HepG2 (cell line): ENCODE data around the gene RTN4RL2. TPM values are rescaled to one million over a fixed set of nuclear protein-coding genes. Genes with fewer than 3 reads are reported as not detected.

Source experiments
- ARNT2 ChIP-seq: sonication (generic); formaldehyde crosslinking; IDR thresholded peaks from 2 replicates; pipeline ENCODE4 v1.8.0; 2022; ENCODE audit warnings: mild to moderate bottlenecking, low read depth, missing genetic modification reagents, moderate library complexity
- ARNTL ChIP-seq: sonication (generic); formaldehyde crosslinking; IDR thresholded peaks from 2 replicates; pipeline ENCODE4 v1.4.0; 2020; ENCODE audit warnings: mild to moderate bottlenecking, missing genetic modification reagents
- ELF1 ChIP-seq: sonication (generic); formaldehyde crosslinking; IDR thresholded peaks from 2 replicates; pipeline ENCODE4 v1.4.0; 2020; ENCODE audit warnings: missing genetic modification reagents
- FOSL2 ChIP-seq: sonication (generic); formaldehyde crosslinking; IDR thresholded peaks from 2 replicates; pipeline ENCODE4 v1.4.0; 2020; ENCODE audit warnings: missing genetic modification reagents
- JUNB ChIP-seq: sonication (generic); formaldehyde crosslinking; IDR thresholded peaks from 2 replicates; pipeline ENCODE4 v1.8.0; 2022; ENCODE audit warnings: missing genetic modification reagents, mild to moderate bottlenecking, borderline replicate concordance
- KLF11 ChIP-seq: IDR thresholded peaks from 2 replicates; pipeline ENCODE4 v1.6.1; 2016; ENCODE audit warnings: missing compliant biosample characterization
- MTA1 ChIP-seq: sonication (generic); formaldehyde crosslinking; IDR thresholded peaks from 2 replicates; pipeline ENCODE4 v1.4.0; 2020; ENCODE audit warnings: missing genetic modification reagents, mild to moderate bottlenecking, borderline replicate concordance
- NFE2L1 ChIP-seq: sonication (generic); formaldehyde crosslinking; IDR thresholded peaks from 2 replicates; pipeline ENCODE4 v1.4.0; 2020; ENCODE audit warnings: missing genetic modification reagents, mild to moderate bottlenecking, borderline replicate concordance
- NRL ChIP-seq: sonication (generic); formaldehyde crosslinking; IDR thresholded peaks from 2 replicates; pipeline ENCODE4 v1.5.0; 2020; ENCODE audit warnings: missing genetic modification reagents, mild to moderate bottlenecking, moderate library complexity, borderline replicate concordance
- PCBP1 ChIP-seq: fragments of 200-400 bp; formaldehyde crosslinking; IDR thresholded peaks from 2 replicates; pipeline ENCODE4 v1.6.1; 2017; ENCODE audit warnings: mild to moderate bottlenecking, low read depth, low read length, borderline replicate concordance
- RBAK ChIP-seq: sonication (generic); formaldehyde crosslinking; IDR thresholded peaks from 2 replicates; pipeline ENCODE4 v1.5.1; 2020; ENCODE audit warnings: mild to moderate bottlenecking, missing genetic modification reagents
- SALL2 ChIP-seq: sonication (generic); formaldehyde crosslinking; IDR thresholded peaks from 2 replicates; pipeline ENCODE4 v1.8.1; 2023; ENCODE audit warnings: mild to moderate bottlenecking, missing genetic modification reagents, inconsistent platforms
- SCMH1 ChIP-seq: sonication (generic); formaldehyde crosslinking; IDR thresholded peaks from 2 replicates; pipeline ENCODE4 v1.9.0; 2021; ENCODE audit warnings: missing genetic modification reagents, mild to moderate bottlenecking, borderline replicate concordance
- YEATS2 ChIP-seq: sonication (generic); formaldehyde crosslinking; IDR thresholded peaks from 2 replicates; pipeline ENCODE4 v1.4.0; 2020; ENCODE audit warnings: missing genetic modification reagents, borderline replicate concordance
- ZNF20 ChIP-seq: sonication (generic); formaldehyde crosslinking; IDR thresholded peaks from 2 replicates; pipeline ENCODE4 v1.4.0; 2020; ENCODE audit warnings: mild to moderate bottlenecking, moderate library complexity, missing genetic modification reagents
- ZNF329 ChIP-seq: sonication (generic); formaldehyde crosslinking; IDR thresholded peaks from 2 replicates; pipeline ENCODE4 v1.9.0; 2021; ENCODE audit warnings: low read depth, mild to moderate bottlenecking, missing genetic modification reagents
- ZNF562 ChIP-seq: sonication (generic); formaldehyde crosslinking; IDR thresholded peaks from 2 replicates; pipeline ENCODE4 v1.8.0; 2022; ENCODE audit warnings: missing genetic modification reagents, borderline replicate concordance
- ZNF761 ChIP-seq: sonication (generic); formaldehyde crosslinking; conservative IDR thresholded peaks from 2 replicates; pipeline ENCODE4 v1.4.0; 2020; ENCODE audit warnings: mild to moderate bottlenecking, missing genetic modification reagents
- ZSCAN9 ChIP-seq: IDR thresholded peaks from 2 replicates; pipeline ENCODE4 v1.6.1; 2016; ENCODE audit warnings: borderline replicate concordance
- polyA plus RNA-seq, 8 experiments: library from polyadenylated mRNA; depleted of rRNA in 3 of 8; stranded (reverse) in 7 of 8; unstranded in 1 of 8; fragments of >200 nt; fragmentation: Illumina TruSeq in 4 of 8; extraction: Trizol in 4 of 8; gene quantifications; 2 replicates each; pipeline versions ENCODE4 v1.2.1 to v1.2.3, GENCODE V29; 2011 to 2016; ENCODE audit warnings: low read depth in 4 of 8, missing spikeins in 1 of 8, mixed read lengths in 1 of 8; ENCODE audit not compliant: insufficient read depth in 1 of 8
- total RNA-seq, 5 experiments: library from RNA; depleted of rRNA; stranded (reverse); fragments of >200 nt; fragmentation: Illumina TruSeq; extraction: Trizol; gene quantifications; 2 replicates each; pipeline ENCODE4 v1.2.3, GENCODE V29; 2016; ENCODE audit warnings: low read depth in 1 of 5
- TF ChIP-seq, protein P1 (sequence below): sonication (generic); formaldehyde crosslinking; conservative IDR thresholded peaks from 2 replicates; pipeline ENCODE4 v1.4.0; 2020; ENCODE audit warnings: missing genetic modification reagents
- TF ChIP-seq, protein P2 (sequence below): sonication (generic); formaldehyde crosslinking; conservative IDR thresholded peaks from 2 replicates; pipeline ENCODE4 v1.4.0; 2020; ENCODE audit warnings: missing genetic modification reagents
- TF ChIP-seq, protein P3 (sequence below), 2 experiments: sonication (generic) in 1 of 2; formaldehyde crosslinking in 1 of 2; IDR thresholded peaks; 2 replicates each; pipeline versions ENCODE4 v1.5.1 to v1.6.1; 2011 to 2020; ENCODE audit warnings: borderline replicate concordance in 1 of 2, low read depth in 1 of 2, low read length in 1 of 2, mild to moderate bottlenecking in 1 of 2, missing genetic modification reagents in 1 of 2, moderate library complexity in 1 of 2
- TF ChIP-seq, protein P4 (sequence below): sonication (generic); formaldehyde crosslinking; IDR thresholded peaks from 2 replicates; pipeline ENCODE4 v1.5.0; 2020; ENCODE audit warnings: mild to moderate bottlenecking, low read depth, missing genetic modification reagents, borderline replicate concordance

The RTN4RL2 gene
- total and polyA plus RNA-seq, 2 of the 13 experiments (the other 11 are each of a cell fraction or from before 2014, with no cell fraction given) = 1.3 to 4.3 TPM

DNA sequence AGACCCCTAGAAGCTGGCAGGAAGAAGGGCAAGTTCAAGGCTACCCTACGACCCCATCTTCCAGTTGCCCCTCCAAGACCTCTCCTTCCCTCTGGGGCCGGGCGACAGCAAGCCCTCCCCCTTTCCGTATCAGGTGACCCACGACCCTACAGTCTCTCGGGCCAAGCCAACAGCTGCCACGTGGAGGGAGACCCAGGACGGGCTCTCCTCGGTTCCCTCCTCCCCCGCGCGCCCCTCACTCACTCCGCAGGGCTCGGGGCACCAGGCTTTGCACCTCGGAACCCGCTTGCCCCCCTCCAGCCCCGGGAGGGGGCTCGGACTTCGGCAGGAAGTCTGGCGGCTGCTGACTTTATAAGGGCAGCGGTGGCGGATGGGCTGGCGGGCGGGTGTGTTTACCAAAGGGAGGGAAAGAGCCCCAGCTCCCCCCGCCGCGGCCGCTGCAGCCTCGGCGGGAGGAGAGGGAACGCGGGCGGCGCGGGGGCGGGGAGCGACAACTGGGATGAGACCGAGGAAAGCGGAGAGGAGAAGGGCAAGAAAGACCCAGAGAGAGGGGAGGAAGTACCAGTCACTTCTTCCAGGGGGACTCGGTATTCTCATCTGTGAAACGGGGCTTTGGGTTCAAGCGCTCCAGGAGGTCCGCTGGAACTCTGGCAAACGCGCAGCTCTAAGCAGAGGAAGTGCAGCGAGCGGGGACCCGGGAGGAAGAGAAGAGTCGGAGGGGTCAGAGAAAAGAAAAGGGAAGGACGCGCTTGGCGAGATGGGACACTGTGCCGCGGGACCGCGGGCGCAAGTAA, 54.4 kb downstream of the RTN4RL2 start (continued):
- TF ChIP-seq, protein P1, sequence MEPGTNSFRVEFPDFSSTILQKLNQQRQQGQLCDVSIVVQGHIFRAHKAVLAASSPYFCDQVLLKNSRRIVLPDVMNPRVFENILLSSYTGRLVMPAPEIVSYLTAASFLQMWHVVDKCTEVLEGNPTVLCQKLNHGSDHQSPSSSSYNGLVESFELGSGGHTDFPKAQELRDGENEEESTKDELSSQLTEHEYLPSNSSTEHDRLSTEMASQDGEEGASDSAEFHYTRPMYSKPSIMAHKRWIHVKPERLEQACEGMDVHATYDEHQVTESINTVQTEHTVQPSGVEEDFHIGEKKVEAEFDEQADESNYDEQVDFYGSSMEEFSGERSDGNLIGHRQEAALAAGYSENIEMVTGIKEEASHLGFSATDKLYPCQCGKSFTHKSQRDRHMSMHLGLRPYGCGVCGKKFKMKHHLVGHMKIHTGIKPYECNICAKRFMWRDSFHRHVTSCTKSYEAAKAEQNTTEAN (CRISPR knock-in tag) = no peak
- TF ChIP-seq, protein P2, sequence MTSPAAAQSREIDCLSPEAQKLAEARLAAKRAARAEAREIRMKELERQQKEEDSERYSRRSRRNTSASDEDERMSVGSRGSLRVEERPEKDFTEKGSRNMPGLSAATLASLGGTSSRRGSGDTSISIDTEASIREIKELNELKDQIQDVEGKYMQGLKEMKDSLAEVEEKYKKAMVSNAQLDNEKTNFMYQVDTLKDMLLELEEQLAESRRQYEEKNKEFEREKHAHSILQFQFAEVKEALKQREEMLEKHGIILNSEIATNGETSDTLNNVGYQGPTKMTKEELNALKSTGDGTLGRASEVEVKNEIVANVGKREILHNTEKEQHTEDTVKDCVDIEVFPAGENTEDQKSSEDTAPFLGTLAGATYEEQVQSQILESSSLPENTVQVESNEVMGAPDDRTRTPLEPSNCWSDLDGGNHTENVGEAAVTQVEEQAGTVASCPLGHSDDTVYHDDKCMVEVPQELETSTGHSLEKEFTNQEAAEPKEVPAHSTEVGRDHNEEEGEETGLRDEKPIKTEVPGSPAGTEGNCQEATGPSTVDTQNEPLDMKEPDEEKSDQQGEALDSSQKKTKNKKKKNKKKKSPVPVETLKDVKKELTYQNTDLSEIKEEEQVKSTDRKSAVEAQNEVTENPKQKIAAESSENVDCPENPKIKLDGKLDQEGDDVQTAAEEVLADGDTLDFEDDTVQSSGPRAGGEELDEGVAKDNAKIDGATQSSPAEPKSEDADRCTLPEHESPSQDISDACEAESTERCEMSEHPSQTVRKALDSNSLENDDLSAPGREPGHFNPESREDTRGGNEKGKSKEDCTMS (CRISPR knock-in tag) = no peak
- no peak for TF ChIP-seq PCBP1
- no peak for TF ChIP-seq RBAK (CRISPR knock-in tag)
- TF ChIP-seq NFE2L1 (CRISPR knock-in tag) = no peak
- TF ChIP-seq, protein P3, sequence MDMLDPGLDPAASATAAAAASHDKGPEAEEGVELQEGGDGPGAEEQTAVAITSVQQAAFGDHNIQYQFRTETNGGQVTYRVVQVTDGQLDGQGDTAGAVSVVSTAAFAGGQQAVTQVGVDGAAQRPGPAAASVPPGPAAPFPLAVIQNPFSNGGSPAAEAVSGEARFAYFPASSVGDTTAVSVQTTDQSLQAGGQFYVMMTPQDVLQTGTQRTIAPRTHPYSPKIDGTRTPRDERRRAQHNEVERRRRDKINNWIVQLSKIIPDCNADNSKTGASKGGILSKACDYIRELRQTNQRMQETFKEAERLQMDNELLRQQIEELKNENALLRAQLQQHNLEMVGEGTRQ (IDR thresholded peaks at IDR 0.05; ENCODE audit: low read depth, low read length) = no peak
- TF ChIP-seq, protein P3 (CRISPR knock-in tag; IDR thresholded peaks at IDR 0.05; ENCODE audit: borderline replicate concordance) = peak; percentile 44
- peak; percentile 85; the same call in 1 of the 2 replicates for TF ChIP-seq ARNT2
- no peak for TF ChIP-seq ZNF562 (CRISPR knock-in tag)
- no peak for TF ChIP-seq JUNB (CRISPR knock-in tag)
- 0 out of 2 replicates have a peak, but pooled peaks have one; percentile 12 for TF ChIP-seq FOSL2 (CRISPR knock-in tag)
- no peak for TF ChIP-seq SCMH1 (CRISPR knock-in tag)
- TF ChIP-seq MTA1 (CRISPR knock-in tag) = peak; percentile 38; the same call in 1 of the 2 replicates
- TF ChIP-seq KLF11 (CRISPR knock-in tag) = no peak
- peak; percentile 38; the same call in 1 of the 2 replicates for TF ChIP-seq ELF1 (CRISPR knock-in tag)
- TF ChIP-seq ARNTL (CRISPR knock-in tag) = peak; percentile 45
- no peak for TF ChIP-seq SALL2 (CRISPR knock-in tag)
- peak; percentile 58; the same call in 1 of the 2 replicates for TF ChIP-seq NRL
- peak; percentile 21; the same call in 1 of the 2 replicates for TF ChIP-seq ZSCAN9 (CRISPR knock-in tag)
- no peak for TF ChIP-seq ZNF761 (CRISPR knock-in tag)
- TF ChIP-seq ZNF329 = no peak
- TF ChIP-seq, protein P4, sequence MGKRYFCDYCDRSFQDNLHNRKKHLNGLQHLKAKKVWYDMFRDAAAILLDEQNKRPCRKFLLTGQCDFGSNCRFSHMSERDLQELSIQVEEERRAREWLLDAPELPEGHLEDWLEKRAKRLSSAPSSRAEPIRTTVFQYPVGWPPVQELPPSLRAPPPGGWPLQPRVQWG (CRISPR knock-in tag) = no peak
- peak; percentile 29; the same call in 1 of the 2 replicates for TF ChIP-seq YEATS2 (CRISPR knock-in tag)
- no peak; the same call in none of the 2 replicates for TF ChIP-seq ZNF20 (CRISPR knock-in tag)
